ENCODE results near the gene TRIM14.

DNA sequence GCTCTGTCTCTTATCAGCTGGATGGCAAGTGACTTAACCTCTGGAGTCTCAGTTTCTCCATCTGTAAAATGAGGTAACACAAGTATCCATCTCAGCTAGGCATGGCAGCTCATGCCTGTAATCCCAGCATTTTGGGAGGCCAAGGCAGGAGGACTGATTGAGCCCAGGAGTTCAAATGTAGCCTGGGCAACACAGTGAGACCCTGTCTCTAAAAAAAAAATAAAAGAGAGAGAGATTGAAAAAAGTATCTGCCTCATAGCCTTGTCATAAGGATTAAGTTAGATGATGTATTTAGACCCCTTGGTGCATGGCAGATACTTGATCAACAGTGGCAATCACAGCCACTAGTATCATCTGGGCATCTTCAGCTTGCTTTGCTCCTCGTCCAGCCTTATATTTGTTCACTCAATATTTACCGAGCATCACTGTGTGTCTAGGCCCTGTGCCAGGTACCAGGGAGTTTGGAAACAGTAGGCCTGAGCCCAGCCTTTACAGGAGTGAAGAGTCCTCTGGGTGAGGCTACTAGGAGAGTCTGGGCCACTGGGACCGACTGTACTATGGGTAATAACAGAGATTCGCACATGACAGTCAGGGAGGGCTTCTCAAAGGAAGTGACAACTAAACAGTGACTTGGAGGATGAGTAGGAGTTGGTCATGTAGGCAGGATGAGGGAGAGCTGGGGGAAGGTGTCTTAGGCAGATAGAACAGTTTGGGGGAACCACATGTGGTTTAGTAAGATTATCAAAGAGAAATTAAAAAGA is 39.2 kb upstream of the TRIM14 start:
- TF ChIP-seq, protein P1, sequence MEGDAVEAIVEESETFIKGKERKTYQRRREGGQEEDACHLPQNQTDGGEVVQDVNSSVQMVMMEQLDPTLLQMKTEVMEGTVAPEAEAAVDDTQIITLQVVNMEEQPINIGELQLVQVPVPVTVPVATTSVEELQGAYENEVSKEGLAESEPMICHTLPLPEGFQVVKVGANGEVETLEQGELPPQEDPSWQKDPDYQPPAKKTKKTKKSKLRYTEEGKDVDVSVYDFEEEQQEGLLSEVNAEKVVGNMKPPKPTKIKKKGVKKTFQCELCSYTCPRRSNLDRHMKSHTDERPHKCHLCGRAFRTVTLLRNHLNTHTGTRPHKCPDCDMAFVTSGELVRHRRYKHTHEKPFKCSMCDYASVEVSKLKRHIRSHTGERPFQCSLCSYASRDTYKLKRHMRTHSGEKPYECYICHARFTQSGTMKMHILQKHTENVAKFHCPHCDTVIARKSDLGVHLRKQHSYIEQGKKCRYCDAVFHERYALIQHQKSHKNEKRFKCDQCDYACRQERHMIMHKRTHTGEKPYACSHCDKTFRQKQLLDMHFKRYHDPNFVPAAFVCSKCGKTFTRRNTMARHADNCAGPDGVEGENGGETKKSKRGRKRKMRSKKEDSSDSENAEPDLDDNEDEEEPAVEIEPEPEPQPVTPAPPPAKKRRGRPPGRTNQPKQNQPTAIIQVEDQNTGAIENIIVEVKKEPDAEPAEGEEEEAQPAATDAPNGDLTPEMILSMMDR (conservative IDR thresholded peaks at IDR 0.05 in 1 of 2, IDR thresholded peaks at IDR 0.05 in 1 of 2; ENCODE audit: extremely low read depth in 1 of 2, insufficient read depth in 1 of 2, low read depth in 1 of 2, low read length in 2 of 2), result no peak
- no peak for TF ChIP-seq EZH2 (IDR thresholded peaks at IDR 0.05; ENCODE audit: borderline replicate concordance, low read length)

All from mammary epithelial cell (primary cell).